Activated CD8-positive, alpha-beta memory T cell treated with anti-CD3 and anti-CD28 coated beads for 36 hours (primary cell): ENCODE data around the gene MTMR12. TPM values are rescaled to one million over a fixed set of nuclear protein-coding genes. Genes with fewer than 3 reads are reported as not detected.

Experiments used
- CTCF ChIA-PET: fragments of 350-600 bp; sonication (Branson Sonifier 250); formaldehyde crosslinking; loops from one replicate; lab custom pipeline; 2021; ENCODE audit warnings: antibody characterized with exemption; lab: Charles Lee
- POLR2A ChIA-PET: fragments of 350-600 bp; sonication (Branson Sonifier 250); formaldehyde crosslinking; loops from one replicate; lab custom pipeline; 2021; ENCODE audit warnings: antibody characterized with exemption; lab: Charles Lee
- total RNA-seq, 2 experiments: library from RNA; stranded (reverse); gene quantifications; one replicate each; pipeline ENCODE4 v1.2.3, GENCODE V29; 2021

The MTMR12 gene, protein sequence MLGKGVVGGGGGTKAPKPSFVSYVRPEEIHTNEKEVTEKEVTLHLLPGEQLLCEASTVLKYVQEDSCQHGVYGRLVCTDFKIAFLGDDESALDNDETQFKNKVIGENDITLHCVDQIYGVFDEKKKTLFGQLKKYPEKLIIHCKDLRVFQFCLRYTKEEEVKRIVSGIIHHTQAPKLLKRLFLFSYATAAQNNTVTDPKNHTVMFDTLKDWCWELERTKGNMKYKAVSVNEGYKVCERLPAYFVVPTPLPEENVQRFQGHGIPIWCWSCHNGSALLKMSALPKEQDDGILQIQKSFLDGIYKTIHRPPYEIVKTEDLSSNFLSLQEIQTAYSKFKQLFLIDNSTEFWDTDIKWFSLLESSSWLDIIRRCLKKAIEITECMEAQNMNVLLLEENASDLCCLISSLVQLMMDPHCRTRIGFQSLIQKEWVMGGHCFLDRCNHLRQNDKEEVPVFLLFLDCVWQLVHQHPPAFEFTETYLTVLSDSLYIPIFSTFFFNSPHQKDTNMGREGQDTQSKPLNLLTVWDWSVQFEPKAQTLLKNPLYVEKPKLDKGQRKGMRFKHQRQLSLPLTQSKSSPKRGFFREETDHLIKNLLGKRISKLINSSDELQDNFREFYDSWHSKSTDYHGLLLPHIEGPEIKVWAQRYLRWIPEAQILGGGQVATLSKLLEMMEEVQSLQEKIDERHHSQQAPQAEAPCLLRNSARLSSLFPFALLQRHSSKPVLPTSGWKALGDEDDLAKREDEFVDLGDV
- 10 to 100 TPM; 26.0 to 26.2 TPM for total RNA-seq

- CTCF ChIA-PET: no interaction called here
- POLR2A ChIA-PET: no interaction called here
Measured at GRCh38 chr5:32312595-32313332, at the start of gene MTMR12. MTMR12 (minus strand) TSS chr5:32312939; CDS start chr5:32312838, 101 bp downstream.

- CTCF ChIA-PET: no interaction called here
Measured at GRCh38 chr5:32362527-32362926, 49.8 kb upstream of the MTMR12 start.

DNA sequence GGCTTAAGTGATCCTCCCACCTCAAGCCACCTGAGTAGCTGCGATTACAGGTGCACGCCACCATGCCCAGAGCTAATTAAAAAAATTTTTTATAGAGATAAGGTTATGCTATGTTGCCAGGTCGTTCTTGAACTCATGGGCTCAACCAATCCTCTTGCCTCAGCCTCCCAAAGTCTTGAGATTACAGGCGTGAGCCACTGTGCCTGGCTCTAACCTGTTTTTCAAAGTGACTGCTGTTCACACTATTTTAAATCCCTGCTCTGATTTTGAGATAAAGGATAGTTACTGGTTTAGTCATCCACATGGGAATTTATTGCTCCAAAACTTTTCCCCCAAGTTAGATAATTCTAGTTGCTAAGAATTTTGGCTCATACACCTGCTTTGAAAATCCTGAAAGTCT is 48.2 kb upstream of the MTMR12 start:
- POLR2A ChIA-PET: no interaction called here
- CTCF ChIA-PET: no interaction called here

More at GRCh38 chr5:32362527-32362926, 49.8 kb upstream of the MTMR12 start:
- POLR2A ChIA-PET: no interaction called here

DNA sequence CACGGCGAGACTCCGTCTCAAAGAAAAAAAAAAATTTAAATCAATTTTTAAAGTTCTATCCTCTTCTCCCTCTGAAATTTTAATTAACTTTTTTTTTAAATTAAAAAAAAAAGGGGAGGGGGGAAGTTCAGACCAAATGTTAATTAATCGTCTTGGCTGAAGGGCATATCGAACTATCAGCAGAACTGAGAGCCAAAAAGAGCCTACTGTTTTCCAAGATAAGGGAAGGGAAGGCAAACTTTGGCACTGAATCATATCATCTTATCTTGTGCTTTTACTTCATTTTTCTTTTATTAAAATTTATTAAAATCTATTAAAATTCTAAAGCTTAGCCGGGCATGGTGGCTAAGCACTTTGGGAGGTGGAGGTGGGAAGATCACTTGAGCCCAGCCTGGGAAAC is 45.9 kb upstream of the MTMR12 start:
- ChIA-PET CTCF (no interaction called here), POLR2A (no interaction called here)

- CTCF ChIA-PET: no interaction called here
Measured at GRCh38 chr5:32357658-32358057, 44.9 kb upstream of the MTMR12 start.

GRCh38 chr5:32355686-32356085 is 42.9 kb upstream of the MTMR12 start:
- ChIA-PET POLR2A (no interaction called here), CTCF (no interaction called here)

More at GRCh38 chr5:32357658-32358057, 44.9 kb upstream of the MTMR12 start:
- POLR2A ChIA-PET: no interaction called here

GRCh38 chr5:32353420-32353819 is 40.7 kb upstream of the MTMR12 start:
- ChIA-PET POLR2A (no interaction called here), CTCF (no interaction called here)

DNA sequence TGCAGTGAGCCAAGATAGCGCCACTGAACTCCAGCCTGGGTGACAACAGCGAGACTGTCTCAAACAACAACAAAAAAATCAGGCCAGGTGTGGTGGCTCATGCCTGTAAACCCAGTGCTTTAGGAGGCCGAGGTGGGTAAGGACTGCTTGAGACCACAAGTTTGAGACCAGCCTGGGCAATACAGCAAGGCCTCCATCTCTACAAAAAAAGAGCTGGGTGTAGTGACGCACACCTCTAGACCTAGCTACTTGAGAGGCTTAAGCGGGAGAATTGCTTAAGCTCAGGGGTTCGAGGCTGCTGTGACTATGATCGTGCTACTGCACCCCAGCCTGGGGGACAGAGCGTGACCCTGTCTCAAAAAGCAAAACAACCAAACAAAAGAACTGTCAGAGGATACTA is 39.9 kb upstream of the MTMR12 start:
- ChIA-PET POLR2A (no interaction called here), CTCF (interaction anchor here (1.1 kb wide), 1 partner anchor 260 kb away, joined by 3 read pairs; no protein-coding TSS in a partner anchor)

DNA sequence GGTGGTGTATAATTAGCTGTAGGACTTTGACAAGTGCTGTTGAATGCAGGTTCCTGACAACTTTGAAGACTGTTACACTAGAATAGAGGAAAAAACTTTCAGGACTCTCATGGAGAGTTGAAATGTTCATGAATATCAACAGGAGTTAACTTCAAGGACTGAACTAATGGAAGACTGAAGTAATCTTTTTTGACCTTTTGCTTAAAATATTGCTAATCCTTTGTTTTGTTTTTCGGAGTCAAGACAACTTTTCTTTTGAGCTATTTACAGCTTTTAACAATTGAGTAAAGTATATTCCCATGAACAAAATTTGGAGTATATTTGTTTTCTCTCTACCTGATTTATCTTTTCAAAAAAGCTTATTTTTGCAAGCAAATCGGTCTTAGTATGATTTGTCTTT is 34.1 kb upstream of the MTMR12 start:
- ChIA-PET POLR2A (no interaction called here), CTCF (interaction anchor here (1.4 kb wide), 1 partner anchor 115 kb away, joined by 3 read pairs; no protein-coding TSS in a partner anchor)

GRCh38 chr5:32343058-32343672 is 30.4 kb upstream of the MTMR12 start:
- POLR2A ChIA-PET: no interaction called here
- CTCF ChIA-PET: interaction anchor here (2.0 kb wide), 1 partner anchor 14 kb away, joined by 4 read pairs; no protein-coding TSS in a partner anchor

DNA sequence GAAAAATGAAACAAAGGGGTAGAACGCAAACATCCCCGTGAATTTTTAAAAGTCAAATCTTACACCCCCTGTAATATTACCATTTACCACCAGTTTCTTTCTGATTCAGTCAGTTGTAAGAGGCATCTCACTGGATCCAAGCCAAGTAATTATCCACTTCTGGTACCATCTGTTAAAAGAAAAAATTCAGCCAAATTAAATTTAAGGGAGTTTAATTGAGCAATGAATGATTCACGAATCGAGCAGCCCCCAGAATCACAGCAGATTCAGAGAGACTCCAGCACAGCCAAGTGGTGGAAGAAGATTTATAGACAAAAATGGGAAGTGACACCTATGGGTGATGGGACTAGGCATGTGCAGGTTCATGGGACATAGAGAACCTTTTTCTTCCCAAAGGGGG is 29.9 kb upstream of the MTMR12 start:
- ChIA-PET CTCF (interaction anchor here (2.0 kb wide), 1 partner anchor 13 kb away, joined by 4 read pairs; no protein-coding TSS in a partner anchor), POLR2A (no interaction called here)

GRCh38 chr5:32339878-32340277 is 27.1 kb upstream of the MTMR12 start:
- ChIA-PET CTCF (no interaction called here), POLR2A (no interaction called here)

DNA sequence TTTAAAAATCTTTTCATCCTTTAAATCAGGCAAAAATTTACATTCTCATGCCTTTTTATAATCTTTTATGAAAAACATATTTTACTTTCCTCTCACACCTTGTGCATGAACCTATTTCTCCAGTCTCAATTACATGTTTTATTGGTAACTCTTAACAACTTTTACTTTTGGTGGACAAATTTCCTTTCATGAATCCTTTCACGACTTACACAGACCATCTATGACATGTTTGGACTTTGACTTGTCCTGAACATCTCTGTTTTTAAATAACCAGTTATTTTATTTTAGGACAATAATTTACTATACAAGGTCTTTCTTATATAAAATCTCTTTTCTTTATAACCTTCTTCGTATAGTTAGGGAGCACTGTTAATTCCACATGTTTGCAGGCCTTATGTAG is 26.5 kb upstream of the MTMR12 start:
- CTCF ChIA-PET: no interaction called here
- POLR2A ChIA-PET: no interaction called here

- POLR2A ChIA-PET: no interaction called here
- CTCF ChIA-PET: no interaction called here
Measured at GRCh38 chr5:32332966-32333365, 20.2 kb upstream of the MTMR12 start.

DNA sequence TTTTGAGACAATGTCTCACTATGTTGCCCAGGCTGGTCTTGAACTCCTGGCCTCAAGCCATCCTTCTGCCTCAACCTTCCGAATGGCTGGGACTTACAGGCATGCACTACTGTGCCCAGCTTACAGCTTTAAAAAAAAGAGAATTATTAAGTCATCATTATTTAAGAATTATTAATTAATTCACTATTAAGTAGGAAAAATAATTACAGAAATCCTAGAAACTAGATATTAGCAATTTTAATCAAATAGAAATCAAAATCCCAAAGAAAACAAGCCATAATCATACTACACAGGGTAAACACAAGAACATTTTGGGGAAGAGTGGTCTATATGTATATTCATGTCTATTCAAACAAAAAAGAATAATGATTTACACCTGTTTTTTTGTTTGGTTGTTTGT is 19.6 kb upstream of the MTMR12 start:
- POLR2A ChIA-PET: no interaction called here
- CTCF ChIA-PET: no interaction called here

- POLR2A ChIA-PET: no interaction called here
- CTCF ChIA-PET: interaction anchor here (5.8 kb wide), 1 partner anchor 100 kb away, joined by 68 read pairs; no protein-coding TSS in a partner anchor
Measured at GRCh38 chr5:32331935-32332274, 19.2 kb upstream of the MTMR12 start.

GRCh38 chr5:32331217-32331934 is 18.6 kb upstream of the MTMR12 start:
- POLR2A ChIA-PET: no interaction called here
- CTCF ChIA-PET: interaction anchor here (5.8 kb wide), 1 partner anchor 99 kb away, joined by 68 read pairs; no protein-coding TSS in a partner anchor

DNA sequence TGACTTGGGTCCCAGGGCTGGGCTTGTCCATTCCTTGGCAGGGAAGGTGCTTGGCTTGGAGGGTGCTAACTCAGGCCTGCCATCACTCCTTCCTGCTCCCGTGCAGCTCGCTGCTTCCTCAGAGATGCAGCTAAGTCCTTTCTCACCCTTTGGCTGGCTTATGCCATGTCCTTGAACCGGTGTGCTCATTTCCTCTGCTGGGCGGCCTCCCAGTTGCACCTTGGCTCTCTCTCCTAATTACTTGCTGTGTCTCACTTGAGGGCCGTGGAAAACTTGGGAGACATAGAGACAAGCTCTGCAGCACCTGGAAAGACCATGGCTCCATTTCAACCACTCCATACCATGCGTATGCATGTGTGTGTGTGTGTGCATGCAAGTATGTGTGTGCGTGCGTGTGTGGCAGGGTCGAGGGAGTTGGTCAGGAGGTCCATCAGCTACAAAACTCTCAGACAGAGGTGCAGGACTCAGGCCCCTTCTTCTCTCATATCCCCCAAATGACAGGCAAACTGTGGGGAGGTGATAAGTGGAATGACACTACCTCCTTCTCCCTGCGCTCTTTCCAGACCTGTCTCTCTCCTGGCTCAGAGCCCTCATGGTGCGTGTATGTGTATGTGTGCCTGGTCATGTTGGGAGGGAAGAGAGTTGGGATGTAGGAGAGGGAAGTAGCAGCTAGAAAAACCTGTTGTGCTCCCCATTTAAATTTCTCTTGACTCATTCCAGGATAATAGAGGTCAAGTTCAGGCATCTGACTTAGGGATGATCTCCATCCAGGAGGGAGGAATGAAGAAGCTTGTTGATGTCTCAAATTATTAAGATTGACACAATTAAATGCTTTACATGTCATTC is 17.6 kb upstream of the MTMR12 start:
- ChIA-PET POLR2A (no interaction called here), CTCF (interaction anchor here (0.7 to 5.8 kb wide), 10 partner anchors 9 to 282 kb away, joined by 3 to 68 read pairs (median 4); no protein-coding TSS in a partner anchor)
